T-helper 22 cell (primary cell): ENCODE measurements around the gene OSTF1.

Experiments used
- DNase-seq: peaks from one replicate; pipeline ENCODE4 v3.0.0-alpha.2; 2020; ENCODE audit warnings: low read depth

Gene OSTF1

GRCh38 chr9:75085640-75086039 is 2.7 kb upstream of the OSTF1 start:
- DNase-seq: no peak

DNA sequence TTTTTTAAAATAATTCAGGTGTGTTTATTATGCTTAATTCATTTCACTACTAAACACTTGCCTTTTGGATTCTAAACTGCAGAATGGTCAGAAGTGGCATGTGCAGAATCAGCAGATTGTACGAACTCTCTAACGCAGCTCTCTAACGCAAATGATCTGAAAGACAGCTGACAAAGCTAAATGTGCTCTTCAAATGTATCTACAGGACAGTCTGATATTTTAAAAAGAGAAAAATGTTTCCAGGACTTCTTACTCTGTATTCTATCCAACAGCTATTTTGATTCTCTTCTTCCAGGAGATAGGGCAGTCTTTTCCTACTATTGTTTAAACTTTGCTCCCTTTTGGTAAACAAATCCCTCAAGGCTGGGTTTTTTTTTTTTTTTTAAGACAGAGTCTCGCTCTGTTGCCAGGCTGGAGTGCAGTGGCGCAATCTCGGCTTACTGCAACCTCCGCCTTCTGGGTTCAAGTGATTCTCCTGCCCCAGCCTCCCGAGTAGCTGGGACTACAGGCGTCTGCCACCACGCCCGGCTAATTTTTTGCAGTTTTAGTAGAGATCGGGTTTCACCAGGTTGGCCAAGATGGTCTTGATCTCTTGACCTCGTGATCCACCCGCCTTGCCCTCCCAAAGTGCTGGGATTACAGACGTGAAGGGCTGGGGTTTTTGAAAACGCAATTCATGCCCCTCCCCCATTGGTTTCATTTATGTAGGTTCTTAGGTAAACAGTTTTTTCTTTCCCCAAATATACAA is 1.6 kb upstream of the OSTF1 start:
- DNase-seq: no peak

GRCh38 chr9:75087289-75087823 is 958 bp upstream of the OSTF1 start:
- peak; percentile 34 for DNase-seq

DNA sequence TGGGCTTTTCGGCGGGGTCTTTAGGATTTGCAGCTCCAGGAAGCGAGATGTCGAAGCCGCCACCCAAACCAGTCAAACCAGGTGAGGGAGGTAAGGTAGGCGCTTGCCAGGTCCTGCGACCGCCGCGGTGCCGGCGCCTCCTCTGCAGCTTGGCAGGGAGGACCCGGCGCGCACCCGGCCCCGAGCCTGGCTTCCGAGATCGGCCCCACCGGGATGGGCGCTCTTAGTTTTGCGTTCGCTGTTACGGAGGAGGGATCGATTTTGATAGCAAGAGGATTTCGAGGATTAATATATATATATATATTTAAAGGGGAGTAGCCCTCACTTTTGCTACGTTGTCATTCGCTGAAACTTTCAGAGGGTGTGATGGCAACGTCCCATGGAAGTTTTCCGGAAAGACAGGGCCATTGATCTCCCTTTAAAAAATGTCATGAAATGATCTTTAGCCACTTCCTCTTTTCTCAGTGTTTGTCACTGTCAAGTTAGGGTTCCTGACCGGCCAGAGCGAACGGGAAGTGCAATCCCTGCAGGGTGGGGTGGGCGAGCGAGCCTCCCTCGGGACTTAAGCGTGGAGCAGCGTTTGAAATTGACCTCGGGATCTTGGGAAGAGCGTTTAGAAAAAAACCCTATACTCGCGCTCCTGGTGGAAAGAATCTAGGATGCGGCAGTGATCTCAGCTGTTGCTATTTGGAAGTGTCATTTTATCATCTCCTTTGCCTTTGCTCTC is 495 bp downstream of the OSTF1 start:
- no peak for DNase-seq

- no peak for DNase-seq
Observed at GRCh38 chr9:75089373-75089766, 1.1 kb downstream of the OSTF1 start.

DNA sequence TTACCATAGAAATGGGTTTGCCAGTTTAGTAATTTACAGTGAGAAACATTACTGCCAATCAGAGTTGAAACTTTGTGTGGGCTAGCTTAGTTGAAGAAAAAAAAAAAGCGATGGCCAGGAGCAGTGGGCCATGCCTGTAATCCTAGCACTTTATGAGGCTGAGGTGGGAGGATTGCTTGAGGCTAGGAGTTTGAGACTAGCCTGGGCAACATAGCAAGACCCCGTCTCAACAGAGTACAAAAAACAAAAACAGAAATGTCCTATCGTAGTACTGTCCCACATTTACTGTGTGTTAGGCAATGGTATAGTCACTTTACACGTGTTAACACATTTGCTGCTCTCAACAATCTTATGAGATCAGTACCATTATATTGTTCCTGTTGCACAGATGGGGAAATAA is 2.3 kb downstream of the OSTF1 start:
- no peak for DNase-seq

DNA sequence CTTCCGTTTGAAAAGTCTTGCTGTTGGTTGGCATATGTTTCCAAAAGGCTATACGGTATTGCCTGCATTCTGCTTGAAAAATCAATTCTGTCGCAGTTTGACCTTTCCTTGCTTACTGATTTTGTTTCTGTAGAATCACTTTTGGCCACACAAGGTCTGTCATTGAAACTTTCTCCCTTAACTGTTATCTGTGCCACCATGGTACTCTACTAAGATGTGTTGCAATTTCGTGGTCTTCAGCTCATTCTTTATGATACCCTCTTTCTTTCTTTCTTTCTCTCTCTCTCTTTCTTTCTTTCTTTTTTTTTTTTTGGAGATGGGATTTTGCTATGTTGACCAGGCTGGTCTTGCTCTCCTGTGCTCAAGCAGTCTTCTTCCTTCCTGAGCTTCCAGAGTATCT is 4.5 kb downstream of the OSTF1 start:
- DNase-seq: no peak

GRCh38 chr9:75096796-75097195 is 8.5 kb downstream of the OSTF1 start:
- DNase-seq: no peak

DNA sequence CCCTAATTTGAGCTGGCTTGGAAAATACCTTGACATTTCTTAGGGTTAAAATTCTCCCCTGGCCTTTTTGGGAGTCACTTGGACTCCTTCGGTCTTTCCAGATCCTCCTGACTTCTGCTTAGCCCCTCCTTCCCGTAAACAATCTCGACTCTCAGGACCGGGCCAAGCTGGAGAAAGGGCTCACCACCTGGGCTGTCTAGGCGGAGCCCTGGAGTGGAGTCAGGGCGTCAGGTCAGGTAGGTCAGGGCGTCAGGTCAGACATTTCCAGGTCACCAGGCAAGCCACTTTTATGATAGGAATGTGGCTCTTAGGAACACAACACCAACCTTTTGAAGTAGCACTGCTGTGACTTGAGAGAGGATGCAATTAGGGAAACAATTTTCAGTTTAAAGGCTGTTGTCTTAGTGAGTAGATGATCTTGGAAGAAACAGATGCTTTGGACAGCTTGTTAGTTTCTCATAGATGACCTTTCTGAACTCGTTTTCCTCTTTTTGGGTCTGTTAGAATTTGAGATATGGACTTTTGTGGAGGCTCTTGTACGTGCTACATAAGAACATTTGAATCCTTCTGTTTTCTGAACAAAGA is 12.8 kb downstream of the OSTF1 start:
- DNase-seq: no peak

- DNase-seq: no peak
Observed at GRCh38 chr9:75102177-75102790, 14.0 kb downstream of the OSTF1 start.

DNA sequence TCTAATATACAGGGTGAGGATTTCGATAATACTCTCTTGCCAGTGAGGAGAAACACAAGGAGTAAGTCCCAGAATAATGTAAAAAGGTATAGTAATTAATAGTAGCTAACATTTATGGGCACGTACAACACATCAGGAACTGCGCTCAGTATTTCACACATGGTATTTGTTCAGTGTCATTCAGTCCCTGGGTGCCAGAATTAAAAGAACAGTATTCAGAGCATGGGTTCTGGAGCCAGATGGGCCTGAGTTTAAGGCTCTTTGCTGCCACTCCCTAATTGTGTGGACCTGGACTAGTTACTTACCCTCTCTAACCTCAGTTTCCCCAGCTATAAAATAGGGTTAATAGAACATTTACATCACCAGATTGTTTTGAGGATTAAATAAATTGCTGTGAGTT is 16.3 kb downstream of the OSTF1 start:
- DNase-seq: no peak

- no peak for DNase-seq
Observed at GRCh38 chr9:75105019-75105540, 16.8 kb downstream of the OSTF1 start.

- no peak for DNase-seq
Observed at GRCh38 chr9:75105841-75106240, 17.5 kb downstream of the OSTF1 start.

GRCh38 chr9:75106857-75107256 is 18.5 kb downstream of the OSTF1 start:
- DNase-seq: no peak

GRCh38 chr9:75108571-75108970 is 20.3 kb downstream of the OSTF1 start:
- DNase-seq: no peak

GRCh38 chr9:75109210-75109839 is 21.0 kb downstream of the OSTF1 start:
- DNase-seq: no peak

GRCh38 chr9:75111019-75111622 is 22.8 kb downstream of the OSTF1 start:
- DNase-seq: no peak

DNA sequence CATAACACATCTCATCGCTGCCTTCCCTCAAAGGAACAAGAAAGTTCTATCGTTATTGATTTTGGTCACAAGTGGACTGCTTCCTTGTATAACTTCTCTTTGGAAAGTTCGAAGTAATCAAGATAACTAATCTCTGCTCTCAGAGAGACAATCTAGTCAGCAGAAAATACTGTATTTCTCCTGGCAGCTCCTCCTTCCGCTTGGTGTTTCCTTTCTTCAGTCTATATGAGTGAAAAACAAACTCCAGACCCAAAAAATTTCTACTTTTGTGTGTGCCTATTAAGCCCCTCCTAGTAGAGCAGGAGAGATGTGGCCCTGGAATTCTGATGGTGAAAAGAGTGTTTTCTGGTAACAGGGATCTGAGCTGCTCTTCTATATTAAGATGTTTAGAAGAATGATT is 24.5 kb downstream of the OSTF1 start:
- no peak for DNase-seq

- no peak for DNase-seq
Observed at GRCh38 chr9:75116306-75116705, 28.0 kb downstream of the OSTF1 start.

DNA sequence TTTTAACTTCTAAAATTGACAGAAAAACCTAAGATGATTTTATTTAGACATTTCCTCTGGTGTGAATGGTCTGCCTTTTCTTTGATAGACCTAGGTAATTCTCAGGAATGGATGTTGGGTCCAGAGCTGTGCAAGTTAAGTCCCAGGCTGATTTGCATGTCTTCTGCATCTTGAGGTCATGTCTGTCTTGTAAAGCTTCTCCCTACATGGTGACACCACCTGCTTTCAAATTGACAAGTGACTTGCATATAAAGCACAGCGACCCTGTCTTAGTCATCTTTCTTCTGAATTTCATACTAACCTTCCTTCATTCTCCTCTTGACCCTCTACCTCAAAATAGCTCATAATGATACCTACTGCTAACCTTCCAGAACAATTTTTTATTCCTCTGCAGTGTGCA is 29.2 kb downstream of the OSTF1 start:
- no peak for DNase-seq

DNA sequence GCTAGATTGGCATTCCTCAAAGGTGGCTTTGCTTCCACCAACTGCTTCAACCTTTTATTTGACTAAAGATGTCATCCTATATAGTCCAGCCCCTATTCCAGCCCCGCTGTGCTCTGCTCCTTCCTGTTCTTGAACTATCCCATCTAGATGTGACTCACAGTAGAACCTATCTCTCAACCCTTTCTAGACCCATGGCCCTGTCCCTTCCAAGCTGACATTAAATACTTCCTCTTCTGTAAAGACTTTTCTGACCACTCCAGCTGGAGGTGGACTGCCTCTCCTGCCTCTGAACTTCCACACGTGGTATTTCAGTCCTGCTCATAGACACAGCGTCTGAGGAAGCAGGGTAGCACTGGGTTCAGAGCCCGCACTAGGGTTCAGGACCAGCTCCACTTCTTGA is 32.4 kb downstream of the OSTF1 start:
- DNase-seq: no peak
